ENCODE results near the gene SNX21. TPM values are rescaled to one million over a fixed set of nuclear protein-coding genes. Genes with fewer than 3 reads are reported as not detected.

The SNX21 gene
- total RNA-seq, 1 experiment from 2014 or later: 11.9 TPM

DNA sequence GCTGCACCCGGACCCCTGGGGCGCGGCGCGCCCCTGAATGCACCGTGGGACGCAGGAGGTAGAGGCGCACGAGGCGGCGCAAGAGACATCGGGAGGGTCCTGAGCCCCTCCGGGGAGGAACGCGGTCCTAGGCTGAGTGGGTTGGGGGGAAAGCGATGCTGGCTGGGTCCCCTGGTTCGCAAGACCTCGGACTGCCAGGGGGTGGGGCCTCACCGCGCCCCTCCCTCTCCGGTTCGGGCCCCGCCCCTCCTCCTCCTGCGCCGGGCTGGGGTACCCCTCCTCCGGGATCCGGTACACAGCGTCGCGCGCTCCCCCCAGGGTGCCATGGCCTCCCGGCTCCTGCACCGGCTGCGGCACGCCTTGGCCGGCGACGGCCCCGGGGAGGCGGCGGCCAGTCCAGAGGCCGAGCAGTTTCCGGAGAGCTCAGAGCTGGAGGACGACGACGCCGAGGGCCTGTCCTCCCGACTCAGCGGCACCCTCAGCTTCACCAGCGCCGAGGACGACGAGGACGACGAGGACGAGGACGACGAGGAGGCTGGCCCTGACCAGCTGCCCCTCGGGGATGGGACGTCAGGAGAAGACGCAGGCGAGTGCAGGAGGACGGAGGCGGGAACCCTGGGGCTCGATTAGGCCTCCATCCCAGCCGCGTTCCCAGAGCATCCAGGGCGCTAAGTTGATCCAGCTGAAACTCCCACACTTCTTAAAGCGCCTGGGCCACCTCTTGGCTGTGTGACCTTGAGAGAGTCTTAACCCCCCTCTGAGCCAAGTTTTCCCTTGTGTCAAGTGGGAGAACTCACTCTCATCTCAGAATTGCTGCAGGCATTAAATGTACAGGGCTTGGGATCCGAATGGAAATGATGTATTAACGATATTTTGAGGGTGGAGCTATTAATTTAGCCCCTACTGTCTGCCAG, 541 bp downstream of the SNX21 start:
- Histone ChIP-seq H3K9ac (ENCODE audit: low read length) (peak overlapping the region; percentile 66), H3K9me3 (ENCODE audit: control insufficient read depth in 1 of 2, insufficient read depth in 1 of 2, low read depth in 1 of 2, low read length in 2 of 2) (no peaks in the 10 kb centered on the region), H3K4me3 (replicated peaks in 1 of 2; ENCODE audit: low read depth in 1 of 2, low read length in 2 of 2) (peak overlapping the region; percentile 65 to 74), H3K36me3 (ENCODE audit: control insufficient read depth in 1 of 2, insufficient read depth in 2 of 2, low read length in 2 of 2) (no peaks in the 10 kb centered on the region), H3K79me2 (ENCODE audit: insufficient read depth, low read length) (no peaks in the 10 kb centered on the region), H3K4me1 (ENCODE audit: control insufficient read depth in 1 of 2, insufficient read depth in 2 of 2, low read length in 2 of 2) (peaks cover 26 to 35% of the 10 kb centered on the region in 2 experiments), H2AFZ (ENCODE audit: low read depth, low read length, poor library complexity, severe bottlenecking) (no peak overlapping the region), H4K20me1 (ENCODE audit: insufficient read depth) (no peaks in the 10 kb centered on the region), H3K4me2 (ENCODE audit: low read length) (peak overlapping the region; percentile 90), H3K27me3 (ENCODE audit: insufficient read depth, low read length) (no peaks in the 10 kb centered on the region), H3K27ac (ENCODE audit: low read depth, low read length) (peak overlapping the region; percentile 68), H3K9me2 (ENCODE audit: insufficient read depth) (no peaks in the 10 kb centered on the region)
- no peak for TF ChIP-seq FOSL1 (IDR thresholded peaks at IDR 0.05; ENCODE audit: low read depth)
- TF ChIP-seq POLR2AphosphoS5 (IDR thresholded peaks at IDR 0.05; ENCODE audit: low read depth, low read length): peak; percentile 63; the same call in 1 of the 2 replicates
- no peak for TF ChIP-seq TCF7L2 (IDR thresholded peaks at IDR 0.05; ENCODE audit: borderline replicate concordance, extremely low read depth, insufficient read depth, insufficient read length)
- TF ChIP-seq ZFX (IDR thresholded peaks at IDR 0.05): peak; percentile 58
- no peak for TF ChIP-seq ZNF274 (IDR thresholded peaks at IDR 0.05; ENCODE audit: low read depth, low read length)
- no peak for TF ChIP-seq CBX3 (IDR thresholded peaks at IDR 0.05; ENCODE audit: low read depth)
- TF ChIP-seq EZH2 (IDR thresholded peaks at IDR 0.05): no peak
- no peak; the same call in 1 of the 2 replicates for TF ChIP-seq SP1 (IDR thresholded peaks at IDR 0.05; ENCODE audit: low read depth)
- TF ChIP-seq REST (IDR thresholded peaks at IDR 0.05; ENCODE audit: low read depth): no peak
- TF ChIP-seq POLR2A (IDR thresholded peaks at IDR 0.05; ENCODE audit: borderline replicate concordance, extremely low read depth, insufficient read depth, insufficient read length): peak; percentile 53
- no peak for TF ChIP-seq SRF (IDR thresholded peaks at IDR 0.05; ENCODE audit: low read depth)
- intact Hi-C loops (cut with micrococcal nuclease): loop anchor here (10.0 kb wide), 1 partner anchor 101 kb away; the partner anchor contains the start of gene PCIF1
- ChIA-PET RAD21 (ENCODE audit: low non-redundant PET in 1 of 2, low total read pairs in 2 of 2, uncharacterized antibody in 2 of 2, unreplicated experiment in 2 of 2) (no interaction called here), POLR2A (interaction anchor here (0.7 to 0.9 kb wide), 3 partner anchors 12 to 137 kb away, joined by 3 to 4 read pairs (median 3); no protein-coding TSS in a partner anchor), CTCF (no interaction called here)
- TSS peak; percentile 62 for BruUV-seq (replicated peaks)
- DNase-seq (ENCODE audit: low read depth, low spot score) (no peak), ATAC-seq (peak; percentile 80)
